ENCODE results near the gene DEK. TPM values are rescaled to one million over a fixed set of nuclear protein-coding genes. Genes with fewer than 3 reads are reported as not detected.

The DEK gene
- total RNA-seq, 1 experiment from 2014 or later: 234 TPM

DNA sequence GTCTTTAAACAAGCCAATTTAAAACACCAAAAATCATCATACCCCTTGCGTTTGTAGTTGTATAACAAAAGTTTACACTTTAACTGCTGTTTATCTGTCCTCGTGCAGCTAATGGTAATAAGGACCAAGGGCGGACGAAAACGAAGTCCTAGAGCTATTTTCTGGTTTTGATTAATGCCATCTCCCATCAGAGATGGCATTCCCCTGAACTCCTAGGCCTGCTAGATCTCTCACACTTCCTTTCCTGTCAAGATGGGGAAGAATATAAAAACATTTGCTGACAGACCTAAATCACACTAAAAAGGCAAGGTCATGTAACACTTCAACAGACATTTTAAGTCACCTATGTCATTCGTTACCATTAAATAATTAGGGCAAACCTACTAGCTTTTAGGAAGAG, 9.5 kb downstream of the DEK start:
- no peak overlapping the region for H3K27ac ChIP-seq (ENCODE audit: low read depth, low read length, poor library complexity, severe bottlenecking)
- intact Hi-C loops (cut with micrococcal nuclease; ENCODE audit: unreplicated experiment): no loop called here
- POLR2A ChIA-PET (ENCODE audit: low non-redundant PET): no interaction called here

DNA sequence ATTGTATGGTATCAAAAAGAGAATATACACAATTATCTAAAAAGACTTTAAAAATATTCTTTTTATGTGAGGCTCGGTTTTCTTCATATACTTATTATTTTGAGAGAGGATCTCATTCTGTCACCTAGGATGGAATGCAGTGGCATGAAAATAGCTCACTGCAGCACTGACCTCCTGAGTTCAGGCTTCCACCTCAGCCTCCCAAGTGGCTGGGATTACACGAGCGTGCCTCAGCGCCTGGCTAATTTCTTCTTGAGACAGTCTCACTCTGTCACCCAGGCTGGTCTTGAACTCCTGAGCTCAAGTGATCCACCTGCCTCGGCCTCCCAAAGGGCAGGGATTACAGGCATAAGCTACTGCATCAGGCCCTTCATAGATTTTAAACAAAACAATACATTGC, 10.7 kb downstream of the DEK start:
- CTCF ChIA-PET: no interaction called here
- POLR2A ChIA-PET (ENCODE audit: low non-redundant PET): no interaction called here
- H3K4me1 ChIP-seq (ENCODE audit: insufficient read depth, low read length, poor library complexity, severe bottlenecking): peaks cover 18% of the 10 kb centered on the region
- H3K4me3 ChIP-seq (ENCODE audit: low read depth, low read length, poor library complexity, severe bottlenecking): no peak overlapping the region
- H3K9me3 ChIP-seq (ENCODE audit: low read depth, low read length, poor library complexity, severe bottlenecking): no peaks in the 10 kb centered on the region
- BruUV-seq (replicated peaks): no TSS peak
- peaks cover 98% of the 10 kb centered on the region for H3K36me3 ChIP-seq (ENCODE audit: insufficient read depth, low read length, poor library complexity, severe bottlenecking)
- TF ChIP-seq, protein P1, sequence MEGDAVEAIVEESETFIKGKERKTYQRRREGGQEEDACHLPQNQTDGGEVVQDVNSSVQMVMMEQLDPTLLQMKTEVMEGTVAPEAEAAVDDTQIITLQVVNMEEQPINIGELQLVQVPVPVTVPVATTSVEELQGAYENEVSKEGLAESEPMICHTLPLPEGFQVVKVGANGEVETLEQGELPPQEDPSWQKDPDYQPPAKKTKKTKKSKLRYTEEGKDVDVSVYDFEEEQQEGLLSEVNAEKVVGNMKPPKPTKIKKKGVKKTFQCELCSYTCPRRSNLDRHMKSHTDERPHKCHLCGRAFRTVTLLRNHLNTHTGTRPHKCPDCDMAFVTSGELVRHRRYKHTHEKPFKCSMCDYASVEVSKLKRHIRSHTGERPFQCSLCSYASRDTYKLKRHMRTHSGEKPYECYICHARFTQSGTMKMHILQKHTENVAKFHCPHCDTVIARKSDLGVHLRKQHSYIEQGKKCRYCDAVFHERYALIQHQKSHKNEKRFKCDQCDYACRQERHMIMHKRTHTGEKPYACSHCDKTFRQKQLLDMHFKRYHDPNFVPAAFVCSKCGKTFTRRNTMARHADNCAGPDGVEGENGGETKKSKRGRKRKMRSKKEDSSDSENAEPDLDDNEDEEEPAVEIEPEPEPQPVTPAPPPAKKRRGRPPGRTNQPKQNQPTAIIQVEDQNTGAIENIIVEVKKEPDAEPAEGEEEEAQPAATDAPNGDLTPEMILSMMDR (conservative IDR thresholded peaks at IDR 0.05; ENCODE audit: low read depth, low read length): no peak
- no peak for TF ChIP-seq EZH2 (IDR thresholded peaks at IDR 0.05; ENCODE audit: borderline replicate concordance, low read depth, low read length, poor library complexity, severe bottlenecking)
- H3K27me3 ChIP-seq (replicated peaks; ENCODE audit: insufficient read depth, low read depth, low read length, poor library complexity): no peaks in the 10 kb centered on the region
- no peak for DNase-seq (ENCODE audit: low spot score)
- H3K27ac ChIP-seq (ENCODE audit: low read depth, low read length, poor library complexity, severe bottlenecking): no peak overlapping the region
- intact Hi-C loops (cut with micrococcal nuclease; ENCODE audit: unreplicated experiment): no loop called here

More for the DNA sequence above, 9.5 kb downstream of the DEK start:
- CTCF ChIA-PET: no interaction called here
- Histone ChIP-seq H3K9me3 (ENCODE audit: low read depth, low read length, poor library complexity, severe bottlenecking) (no peaks in the 10 kb centered on the region), H3K36me3 (ENCODE audit: insufficient read depth, low read length, poor library complexity, severe bottlenecking) (peaks cover 86% of the 10 kb centered on the region), H3K4me1 (ENCODE audit: insufficient read depth, low read length, poor library complexity, severe bottlenecking) (peaks cover 21% of the 10 kb centered on the region), H3K27me3 (replicated peaks; ENCODE audit: insufficient read depth, low read depth, low read length, poor library complexity) (no peaks in the 10 kb centered on the region), H3K4me3 (ENCODE audit: low read depth, low read length, poor library complexity, severe bottlenecking) (no peak overlapping the region)
- TF ChIP-seq, protein P1 (conservative IDR thresholded peaks at IDR 0.05; ENCODE audit: low read depth, low read length): no peak
- TF ChIP-seq EZH2 (IDR thresholded peaks at IDR 0.05; ENCODE audit: borderline replicate concordance, low read depth, low read length, poor library complexity, severe bottlenecking): no peak
- TSS peak; percentile 5 for BruUV-seq (replicated peaks)
- no peak for DNase-seq (ENCODE audit: low spot score)

DNA sequence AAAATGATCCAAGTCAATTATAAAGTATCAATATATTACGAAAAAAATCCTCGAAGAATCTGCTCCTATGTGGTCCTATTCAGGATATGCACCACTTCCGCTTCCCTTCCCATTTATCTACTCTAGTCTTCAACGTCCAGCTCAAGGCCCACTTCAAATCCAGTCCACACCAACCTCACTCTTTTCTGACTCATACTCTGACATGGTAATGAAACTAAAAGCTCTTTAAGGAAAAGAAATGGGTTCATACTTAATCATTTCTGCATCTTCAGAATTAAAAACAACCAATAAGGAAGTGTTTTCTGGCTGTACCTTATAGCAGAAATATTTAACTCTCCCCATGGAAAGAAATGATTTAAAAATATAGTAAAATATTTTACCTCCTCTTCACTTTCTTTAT, 15.1 kb downstream of the DEK start:
- no peak overlapping the region for H3K4me3 ChIP-seq (ENCODE audit: low read depth, low read length, poor library complexity, severe bottlenecking)
- H3K36me3 ChIP-seq (ENCODE audit: insufficient read depth, low read length, poor library complexity, severe bottlenecking): peaks cover 97% of the 10 kb centered on the region
- TSS peak; percentile 1 for BruUV-seq (replicated peaks)
- ChIA-PET CTCF (no interaction called here), POLR2A (ENCODE audit: low non-redundant PET) (interaction anchor here (0.5 to 0.6 kb wide), 2 partner anchors 10 to 1349 kb away, joined by 3 read pairs; no protein-coding TSS in a partner anchor)
- H3K27me3 ChIP-seq (replicated peaks; ENCODE audit: insufficient read depth, low read depth, low read length, poor library complexity): no peaks in the 10 kb centered on the region
- TF ChIP-seq EZH2 (IDR thresholded peaks at IDR 0.05; ENCODE audit: borderline replicate concordance, low read depth, low read length, poor library complexity, severe bottlenecking): no peak
- TF ChIP-seq, protein P1 (conservative IDR thresholded peaks at IDR 0.05; ENCODE audit: low read depth, low read length): no peak
- H3K9me3 ChIP-seq (ENCODE audit: low read depth, low read length, poor library complexity, severe bottlenecking): no peaks in the 10 kb centered on the region
- H3K27ac ChIP-seq (ENCODE audit: low read depth, low read length, poor library complexity, severe bottlenecking): no peak overlapping the region
- no peak for DNase-seq (ENCODE audit: low spot score)
- no peaks in the 10 kb centered on the region for H3K4me1 ChIP-seq (ENCODE audit: insufficient read depth, low read length, poor library complexity, severe bottlenecking)
- intact Hi-C loops (cut with micrococcal nuclease; ENCODE audit: unreplicated experiment): no loop called here

All from A673 (cell line).